Measurements from ENCODE around the gene ATP2A1. TPM values are rescaled to one million over a fixed set of nuclear protein-coding genes. Genes with fewer than 3 reads are reported as not detected.

The ATP2A1 gene
- polyA plus RNA-seq, 2 of the 4 experiments (the other 2 are of a cell fraction): 0.96 to 5.2 TPM

DNA sequence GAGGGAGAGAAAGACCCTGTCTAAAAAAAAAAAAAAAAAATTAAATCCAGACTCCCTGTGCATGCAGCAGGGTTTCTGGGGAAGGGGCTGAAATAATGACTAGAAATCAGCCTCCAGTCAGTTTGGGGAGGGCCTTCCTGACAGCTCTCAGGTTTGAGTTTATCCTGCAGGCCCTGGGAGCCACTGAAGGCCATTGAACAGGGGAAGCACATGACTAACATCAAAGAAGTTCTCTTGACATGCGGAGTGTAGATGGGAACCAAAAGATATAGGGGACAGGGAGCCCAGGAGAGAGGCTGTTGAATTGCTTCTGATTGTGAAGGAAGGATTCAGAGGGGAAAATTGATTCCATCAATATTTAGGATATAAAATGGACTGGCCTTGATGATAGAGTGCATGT is 49.5 kb downstream of the ATP2A1 start:
- 100% methylated on average over 1 of the region's 1 CpG for WGBS (ENCODE audit: missing lambda C conversion rate)
- CTCF ChIA-PET: interaction anchor here (0.6 to 13.3 kb wide), 5 partner anchors 10 to 53 kb away, joined by 3 to 92 read pairs (median 4); no protein-coding TSS in a partner anchor
- TF ChIP-seq, protein P1, sequence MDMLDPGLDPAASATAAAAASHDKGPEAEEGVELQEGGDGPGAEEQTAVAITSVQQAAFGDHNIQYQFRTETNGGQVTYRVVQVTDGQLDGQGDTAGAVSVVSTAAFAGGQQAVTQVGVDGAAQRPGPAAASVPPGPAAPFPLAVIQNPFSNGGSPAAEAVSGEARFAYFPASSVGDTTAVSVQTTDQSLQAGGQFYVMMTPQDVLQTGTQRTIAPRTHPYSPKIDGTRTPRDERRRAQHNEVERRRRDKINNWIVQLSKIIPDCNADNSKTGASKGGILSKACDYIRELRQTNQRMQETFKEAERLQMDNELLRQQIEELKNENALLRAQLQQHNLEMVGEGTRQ (IDR thresholded peaks at IDR 0.05): no peak
- TF ChIP-seq CBX2 (IDR thresholded peaks at IDR 0.05; ENCODE audit: borderline replicate concordance, low read depth) (no peak), CHD4 (IDR thresholded peaks at IDR 0.05; ENCODE audit: borderline replicate concordance) (no peak), CTCF (IDR thresholded peaks at IDR 0.05) (no peak), FOSB (CRISPR knock-in tag; IDR thresholded peaks at IDR 0.05) (no peak), FOSL2 (IDR thresholded peaks at IDR 0.05) (no peak), FOSL2 (CRISPR knock-in tag; IDR thresholded peaks at IDR 0.05) (no peak), POLR2A (IDR thresholded peaks at IDR 0.05; ENCODE audit: low read length) (no peak), MAZ (IDR thresholded peaks at IDR 0.05; ENCODE audit: borderline replicate concordance, low read depth, low read length) (no peak), NFE2L2 (conservative IDR thresholded peaks at IDR 0.05; ENCODE audit: low read length) (no peak), ZFP36 (IDR thresholded peaks at IDR 0.05; ENCODE audit: borderline replicate concordance, partially characterized antibody) (no peak), KDM1A (IDR thresholded peaks at IDR 0.05; ENCODE audit: low read depth) (no peak), ESRRA (IDR thresholded peaks at IDR 0.05; ENCODE audit: borderline replicate concordance, low read length) (no peak), KDM5A (IDR thresholded peaks at IDR 0.05) (no peak), SMC3 (IDR thresholded peaks at IDR 0.05) (no peak), MYC (IDR thresholded peaks at IDR 0.05; ENCODE audit: borderline replicate concordance, low read length) (no peak), ZC3H11A (IDR thresholded peaks at IDR 0.05) (no peak), CHD2 (IDR thresholded peaks at IDR 0.05; ENCODE audit: low read length, partially characterized antibody) (no peak), RAD21 (conservative IDR thresholded peaks at IDR 0.05 in 1 of 2, IDR thresholded peaks at IDR 0.05 in 1 of 2) (no peak), RNF2 (IDR thresholded peaks at IDR 0.05; ENCODE audit: borderline replicate concordance, low read depth) (no peak)
- TF ChIP-seq, protein P2, sequence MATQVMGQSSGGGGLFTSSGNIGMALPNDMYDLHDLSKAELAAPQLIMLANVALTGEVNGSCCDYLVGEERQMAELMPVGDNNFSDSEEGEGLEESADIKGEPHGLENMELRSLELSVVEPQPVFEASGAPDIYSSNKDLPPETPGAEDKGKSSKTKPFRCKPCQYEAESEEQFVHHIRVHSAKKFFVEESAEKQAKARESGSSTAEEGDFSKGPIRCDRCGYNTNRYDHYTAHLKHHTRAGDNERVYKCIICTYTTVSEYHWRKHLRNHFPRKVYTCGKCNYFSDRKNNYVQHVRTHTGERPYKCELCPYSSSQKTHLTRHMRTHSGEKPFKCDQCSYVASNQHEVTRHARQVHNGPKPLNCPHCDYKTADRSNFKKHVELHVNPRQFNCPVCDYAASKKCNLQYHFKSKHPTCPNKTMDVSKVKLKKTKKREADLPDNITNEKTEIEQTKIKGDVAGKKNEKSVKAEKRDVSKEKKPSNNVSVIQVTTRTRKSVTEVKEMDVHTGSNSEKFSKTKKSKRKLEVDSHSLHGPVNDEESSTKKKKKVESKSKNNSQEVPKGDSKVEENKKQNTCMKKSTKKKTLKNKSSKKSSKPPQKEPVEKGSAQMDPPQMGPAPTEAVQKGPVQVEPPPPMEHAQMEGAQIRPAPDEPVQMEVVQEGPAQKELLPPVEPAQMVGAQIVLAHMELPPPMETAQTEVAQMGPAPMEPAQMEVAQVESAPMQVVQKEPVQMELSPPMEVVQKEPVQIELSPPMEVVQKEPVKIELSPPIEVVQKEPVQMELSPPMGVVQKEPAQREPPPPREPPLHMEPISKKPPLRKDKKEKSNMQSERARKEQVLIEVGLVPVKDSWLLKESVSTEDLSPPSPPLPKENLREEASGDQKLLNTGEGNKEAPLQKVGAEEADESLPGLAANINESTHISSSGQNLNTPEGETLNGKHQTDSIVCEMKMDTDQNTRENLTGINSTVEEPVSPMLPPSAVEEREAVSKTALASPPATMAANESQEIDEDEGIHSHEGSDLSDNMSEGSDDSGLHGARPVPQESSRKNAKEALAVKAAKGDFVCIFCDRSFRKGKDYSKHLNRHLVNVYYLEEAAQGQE (IDR thresholded peaks at IDR 0.05): no peak
- peaks cover 5% of the 10 kb centered on the region; the same call in 2 of the 3 replicates for H3K4me1 ChIP-seq
- ATAC-seq (no peak), DNase-seq (ENCODE audit: low read depth in 1 of 2, low spot score in 1 of 2) (no peak), FAIRE-seq (no peak)
- no peak overlapping the region for H3K4me2 ChIP-seq
- no peak overlapping the region for H3K27ac ChIP-seq
- no peak overlapping the region for H3K4me3 ChIP-seq
- no peaks in the 10 kb centered on the region for H3K9me3 ChIP-seq
- POLR2A ChIA-PET: no interaction called here

DNA sequence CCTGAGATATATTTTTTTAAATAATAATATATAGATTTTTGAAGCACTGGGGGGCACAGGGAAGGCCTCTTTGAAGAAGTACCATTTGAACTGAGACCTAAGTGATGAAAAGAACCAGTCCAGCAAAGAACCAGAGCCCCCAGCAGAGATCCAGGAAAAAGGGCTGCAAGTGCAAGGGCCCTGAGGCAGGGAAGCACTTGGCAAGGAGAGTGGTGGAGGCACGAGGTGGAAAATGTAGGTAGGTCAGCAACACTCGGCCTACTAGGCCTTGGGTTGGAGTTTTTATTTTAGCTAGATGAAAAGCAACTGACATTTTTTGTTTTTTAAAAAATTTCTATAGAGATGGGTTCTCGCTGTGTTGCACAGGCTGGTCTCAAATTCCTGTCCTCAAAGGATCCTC is 51.9 kb downstream of the ATP2A1 start:
- Histone ChIP-seq H3K9me3 (no peaks in the 10 kb centered on the region), H3K4me3 (no peak overlapping the region), H3K4me1 (no peaks in the 10 kb centered on the region), H3K27ac (no peak overlapping the region), H3K4me2 (no peak overlapping the region)
- DNase-seq (ENCODE audit: low read depth in 1 of 2, low spot score in 1 of 2) (no peak), ATAC-seq (no peak), FAIRE-seq (no peak)
- ChIA-PET POLR2A (no interaction called here), CTCF (interaction anchor here (0.6 to 13.3 kb wide), 3 partner anchors 14 to 57 kb away, joined by 3 to 92 read pairs (median 3); no protein-coding TSS in a partner anchor)
- 50% methylated on average over 3 of the region's 3 CpGs for WGBS (ENCODE audit: missing lambda C conversion rate)
- TF ChIP-seq FOXS1 (CRISPR knock-in tag; IDR thresholded peaks at IDR 0.05) (no peak), CBX8 (IDR thresholded peaks at IDR 0.05) (no peak), JUN (IDR thresholded peaks at IDR 0.05) (no peak), ESRRA (IDR thresholded peaks at IDR 0.05; ENCODE audit: borderline replicate concordance, low read length) (no peak), ATOH8 (CRISPR knock-in tag; IDR thresholded peaks at IDR 0.05; ENCODE audit: low read depth) (no peak), RFX5 (IDR thresholded peaks at IDR 0.05) (no peak), MYC (IDR thresholded peaks at IDR 0.05; ENCODE audit: borderline replicate concordance, low read length) (no peak), KDM5A (IDR thresholded peaks at IDR 0.05) (no peak)
- TF ChIP-seq, protein P2 (IDR thresholded peaks at IDR 0.05): no peak
- TF ChIP-seq, protein P1 (IDR thresholded peaks at IDR 0.05): no peak
